Muscle of back (tissue), 11 donors: ENCODE data around the gene DROSHA. TPM values are rescaled to one million over a fixed set of nuclear protein-coding genes. Genes with fewer than 3 reads are reported as not detected.

ENCODE experiments used
- DNase-seq, 3 donors: peaks; one replicate each; pipeline versions ENCODE4 v3.0.0 to v3.0.0-alpha.2; 2013
- polyA plus RNA-seq, 10 donors: library from polyadenylated mRNA; unstranded; fragments of 120-200 nt; gene quantifications; one replicate each; pipeline ENCODE4 v1.2.1, GENCODE V29; 2013; ENCODE audit not compliant: insufficient read length in 10 of 10

The DROSHA gene
- polyA plus RNA-seq, 10 donors = 35.4 to 58.4 (median 44.2) TPM

DNA sequence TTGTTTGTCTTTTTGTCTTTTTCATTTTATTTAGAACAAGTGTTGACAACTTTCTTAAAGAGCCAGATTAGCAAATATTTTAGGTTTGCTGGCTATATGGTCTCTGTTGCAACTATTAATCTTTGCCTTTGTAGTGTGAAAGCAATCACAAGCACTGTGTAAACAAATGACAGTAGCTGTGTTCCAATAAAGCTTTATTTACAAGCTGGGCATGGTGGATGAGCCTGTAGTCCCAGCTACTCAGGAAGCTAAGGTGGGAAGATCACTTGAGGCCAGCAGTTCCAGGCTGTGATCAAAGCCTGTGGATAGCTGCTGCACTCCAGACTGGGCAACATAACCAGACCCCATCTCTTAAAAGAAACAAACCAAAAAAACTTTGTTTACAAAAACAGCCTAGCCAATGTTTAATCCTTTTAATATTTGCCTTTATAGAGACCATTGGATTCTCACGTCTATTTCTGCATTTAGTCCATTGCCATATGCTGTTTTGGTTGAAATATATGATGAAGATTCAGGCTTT lies 2.7 kb upstream of the DROSHA start:
- DNase-seq = no peak

DNA sequence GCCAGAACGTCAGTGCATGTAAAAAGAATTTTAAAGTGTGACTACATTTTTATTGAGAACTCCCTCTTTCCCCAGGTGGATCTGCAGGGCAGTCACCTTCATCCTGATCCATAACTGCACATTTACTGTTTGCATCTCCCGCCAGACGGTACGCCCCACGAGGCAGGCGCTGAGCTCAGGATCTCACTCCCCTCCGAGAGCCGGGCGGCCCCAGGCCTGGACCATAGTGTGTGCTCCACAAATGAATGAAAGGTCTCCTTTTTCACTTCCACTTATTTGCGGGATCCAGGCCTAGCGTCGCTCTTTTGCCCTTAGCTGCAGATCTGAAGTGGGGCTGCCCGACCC lies 378 bp downstream of the DROSHA start:
- peak in 1 of 3 donors; percentile 5 for DNase-seq

GRCh38 chr5:31530541-31531265 lies 1.2 kb downstream of the DROSHA start:
- DNase-seq = no peak

DNA sequence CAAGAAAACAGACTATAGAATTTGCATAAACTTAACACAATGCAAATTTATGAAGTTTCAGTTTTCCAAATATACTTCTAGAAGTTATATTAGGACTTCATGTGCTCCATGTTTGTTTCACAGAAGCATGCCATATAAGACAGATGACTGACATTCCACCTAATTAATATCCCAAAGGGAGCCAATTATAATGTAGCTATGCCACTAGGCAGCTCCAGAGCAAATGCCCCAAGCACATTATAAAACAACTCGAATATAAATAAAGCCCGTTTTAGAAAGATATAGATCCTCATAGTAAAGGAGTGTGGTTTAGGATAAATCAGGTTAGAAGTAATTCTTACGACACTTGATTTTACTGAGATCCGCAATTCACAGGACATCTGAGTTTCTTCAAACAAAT lies 8.9 kb downstream of the DROSHA start:
- no peak for DNase-seq

GRCh38 chr5:31516802-31517201 lies 15.1 kb downstream of the DROSHA start:
- DNase-seq = no peak

GRCh38 chr5:31511305-31511704 lies 20.6 kb downstream of the DROSHA start:
- no peak for DNase-seq

- no peak for DNase-seq
Measured at GRCh38 chr5:31504529-31504928, 27.4 kb downstream of the DROSHA start.

DNA sequence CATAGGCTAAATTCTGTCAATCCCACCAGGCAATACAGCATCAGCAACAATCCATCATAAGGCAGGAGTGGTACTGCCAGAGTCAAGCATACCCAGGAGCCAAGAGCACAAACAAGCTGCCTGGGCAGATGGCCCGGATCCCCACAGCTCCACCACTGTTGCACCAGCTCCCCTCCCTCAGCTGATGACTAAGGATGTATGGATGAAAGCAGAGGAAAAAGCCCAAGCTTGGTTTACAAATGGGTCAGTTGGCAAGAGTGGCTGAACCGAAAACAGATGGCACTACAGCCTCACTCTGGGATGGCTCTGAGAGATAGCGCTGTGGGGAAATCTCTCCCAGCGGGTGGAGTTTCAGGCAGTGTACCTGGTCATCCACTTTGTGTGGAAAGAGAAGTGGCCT lies 29.4 kb downstream of the DROSHA start:
- DNase-seq = no peak

DNA sequence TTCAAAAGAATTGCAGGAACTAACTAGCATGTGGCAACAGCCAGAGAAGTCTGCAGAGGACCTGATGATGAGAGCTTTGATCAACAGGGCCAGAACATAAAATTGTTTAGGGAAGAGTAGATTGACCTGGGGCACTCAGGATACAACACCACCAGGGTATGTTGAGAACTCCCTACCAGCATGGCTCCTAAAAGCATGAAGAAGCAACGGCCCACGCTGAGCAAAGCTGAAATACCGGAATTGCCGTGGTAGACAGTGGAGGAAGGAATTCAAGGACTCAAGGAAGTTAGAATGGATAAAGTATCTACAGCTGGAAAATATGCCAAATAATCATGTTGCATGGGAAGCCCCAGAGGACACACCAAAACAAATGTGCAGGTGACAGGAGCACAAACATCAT lies 31.6 kb downstream of the DROSHA start:
- DNase-seq = no peak

- DNase-seq = no peak
Measured at GRCh38 chr5:31496891-31497290, 35.0 kb downstream of the DROSHA start.

GRCh38 chr5:31496301-31496700 lies 35.6 kb downstream of the DROSHA start:
- no peak for DNase-seq

GRCh38 chr5:31495336-31495735 lies 36.6 kb downstream of the DROSHA start:
- no peak for DNase-seq

- no peak for DNase-seq
Measured at GRCh38 chr5:31492869-31493268, 39.0 kb downstream of the DROSHA start.

GRCh38 chr5:31487506-31487905 lies 44.4 kb downstream of the DROSHA start:
- no peak for DNase-seq

DNA sequence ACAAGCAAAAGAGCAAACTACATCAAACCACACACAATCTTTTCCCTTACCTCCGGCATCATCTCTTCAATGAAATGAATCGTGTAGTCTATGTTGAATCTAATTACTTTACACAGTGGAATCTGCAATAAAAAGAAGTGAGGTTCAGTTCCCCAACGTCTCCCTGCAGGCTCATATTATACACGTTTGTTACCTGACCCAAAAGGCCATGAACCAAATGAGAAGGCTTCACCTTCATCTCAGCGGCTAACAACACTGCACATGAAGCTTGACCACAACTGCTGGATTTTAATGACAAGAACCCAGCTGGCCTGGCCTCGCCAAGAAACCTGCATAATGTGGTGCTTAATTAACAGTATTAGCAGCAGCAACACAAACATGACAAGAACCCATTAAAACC lies 45.5 kb downstream of the DROSHA start:
- DNase-seq = no peak

- DNase-seq = no peak
Measured at GRCh38 chr5:31485376-31486207, 46.3 kb downstream of the DROSHA start.

DNA sequence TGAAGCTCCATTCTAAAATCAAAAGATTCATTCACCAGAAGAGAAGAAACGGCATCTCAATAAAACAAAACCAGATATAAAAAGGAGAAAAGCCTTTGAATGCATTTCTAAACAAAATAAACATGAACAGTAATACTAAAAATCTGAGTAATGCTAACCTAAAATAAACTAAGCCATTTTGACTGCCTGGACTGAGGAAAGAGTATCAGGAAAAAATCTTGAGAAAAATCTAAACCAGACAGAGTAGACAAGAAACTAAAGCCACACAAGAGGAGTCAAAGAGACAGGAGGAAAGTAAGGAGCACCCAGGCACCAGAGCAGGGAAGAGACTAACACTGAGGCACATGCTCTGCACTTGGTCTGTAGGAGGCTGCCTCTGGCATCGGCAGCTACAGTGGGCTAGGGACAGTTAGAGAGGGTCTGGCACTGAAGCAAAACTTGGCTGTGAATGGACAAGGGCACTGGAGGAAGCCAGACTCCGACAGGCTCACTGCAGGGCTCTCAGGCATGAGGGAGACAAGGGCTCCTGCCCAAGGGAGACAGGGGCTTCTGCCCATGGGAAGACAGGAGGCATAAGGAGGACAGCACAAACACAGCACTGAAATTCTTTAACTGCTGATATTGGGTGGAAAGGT lies 50.2 kb downstream of the DROSHA start:
- DNase-seq = no peak

- DNase-seq = no peak
Measured at GRCh38 chr5:31479706-31480105, 52.2 kb downstream of the DROSHA start.

DNA sequence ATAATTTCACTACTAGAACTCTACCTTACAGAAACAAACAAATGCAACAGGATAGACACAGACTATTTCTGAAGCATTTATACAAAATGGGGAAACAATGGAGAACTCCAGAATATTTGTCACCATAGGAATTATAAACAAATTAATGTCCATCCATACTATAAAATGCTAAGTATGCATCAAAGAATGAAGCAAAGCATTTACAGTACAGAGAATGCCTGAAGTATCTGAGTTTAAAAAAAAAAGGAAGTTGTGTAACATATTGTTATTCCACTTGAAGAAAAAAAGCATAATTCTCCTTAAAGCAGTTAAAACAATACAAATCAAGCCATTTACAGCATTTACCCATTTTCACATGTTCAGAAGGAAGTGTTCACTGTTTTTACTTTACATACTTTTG lies 53.0 kb downstream of the DROSHA start:
- DNase-seq = no peak

DNA sequence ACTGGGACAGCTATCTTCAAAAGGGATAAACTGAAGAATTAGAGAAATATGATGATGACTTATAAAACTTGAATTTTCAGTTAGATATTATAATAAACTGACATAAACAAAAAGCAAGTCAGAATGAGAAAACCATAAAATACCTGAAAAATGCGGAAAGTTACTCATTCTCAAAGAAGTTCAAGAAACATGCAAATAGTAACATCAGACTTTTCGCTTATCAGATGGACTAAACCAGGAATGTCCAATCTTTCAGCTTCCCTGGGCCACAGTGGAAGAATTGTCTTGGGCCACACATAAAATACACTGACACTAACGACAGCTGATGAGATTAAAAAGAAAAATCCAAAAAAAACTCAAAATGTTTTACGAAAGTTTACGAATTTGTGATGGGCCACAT lies 53.9 kb downstream of the DROSHA start:
- DNase-seq = no peak

GRCh38 chr5:31477516-31477915 lies 54.4 kb downstream of the DROSHA start:
- no peak for DNase-seq

DNA sequence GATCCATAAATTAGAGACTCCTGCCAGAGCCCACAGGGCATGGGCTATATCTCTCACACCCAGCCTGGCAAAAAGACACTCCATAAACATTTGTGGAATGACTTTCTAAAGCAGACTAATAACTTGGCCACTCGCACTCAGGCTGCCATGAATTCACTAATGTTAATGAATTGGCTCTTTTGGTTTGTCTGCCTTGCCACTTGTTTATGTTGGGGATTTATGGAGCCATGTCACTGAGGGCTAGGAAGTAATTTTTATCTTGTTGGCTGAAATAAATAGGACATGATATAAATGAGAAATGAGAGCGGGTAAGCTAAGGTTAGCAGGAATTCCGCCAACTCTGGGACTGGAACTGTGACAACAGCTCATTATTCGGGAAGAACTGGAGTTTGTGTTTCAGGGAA lies 55.2 kb downstream of the DROSHA start:
- peak in 2 of 3 donors; percentile 10 to 28 for DNase-seq

GRCh38 chr5:31471916-31472315 lies 60.0 kb downstream of the DROSHA start:
- no peak for DNase-seq
